HepG2 (cell line): ENCODE data around the gene SOX9. TPM values are rescaled to one million over a fixed set of nuclear protein-coding genes. Genes with fewer than 3 reads are reported as not detected.
A peak's percentile ranks its signal among the peaks of the same experiment; 100 is the strongest.

Experiments used
- DDIT3 ChIP-seq: sonication (generic); formaldehyde crosslinking; IDR thresholded peaks from 2 replicates; pipeline ENCODE4 v1.4.0; 2020; ENCODE audit warnings: mild to moderate bottlenecking, missing genetic modification reagents
- E2F1 ChIP-seq: sonication (generic); formaldehyde crosslinking; IDR thresholded peaks from 2 replicates; pipeline ENCODE4 v1.5.0; 2020; ENCODE audit warnings: missing genetic modification reagents
- EP300 ChIP-seq, 3 experiments: sonication (generic) in 1 of 3; formaldehyde crosslinking in 1 of 3; IDR thresholded peaks; 2 replicates each; pipeline versions ENCODE4 v1.5.1 to v1.6.1; 2011 to 2020; ENCODE audit warnings: low read depth in 2 of 3, low read length in 2 of 3, borderline replicate concordance in 1 of 3, improper control_type of control experiment in 1 of 3, mild to moderate bottlenecking in 1 of 3, missing genetic modification reagents in 1 of 3, moderate library complexity in 1 of 3
- HNF4G ChIP-seq, 2 experiments: sonication (generic) in 1 of 2; formaldehyde crosslinking in 1 of 2; IDR thresholded peaks; 2 replicates each; pipeline versions ENCODE4 v1.4.0 to v1.6.1; 2011 to 2020; ENCODE audit warnings: borderline replicate concordance in 2 of 2, low read depth in 2 of 2, mild to moderate bottlenecking in 2 of 2, low read length in 1 of 2, missing genetic modification reagents in 1 of 2, moderate library complexity in 1 of 2
- HOXA5 ChIP-seq: sonication (generic); formaldehyde crosslinking; IDR thresholded peaks from 2 replicates; pipeline ENCODE4 v1.4.0; 2020; ENCODE audit warnings: missing genetic modification reagents
- KAT8 ChIP-seq: IDR thresholded peaks from 2 replicates; pipeline ENCODE4 v1.6.1; 2016; ENCODE audit warnings: missing genetic modification reagents, missing compliant biosample characterization
- KLF15 ChIP-seq: sonication (generic); formaldehyde crosslinking; IDR thresholded peaks from 2 replicates; pipeline ENCODE4 v1.8.1; 2023; ENCODE audit warnings: borderline replicate concordance, mild to moderate bottlenecking, inconsistent platforms, missing genetic modification reagents, mixed read lengths
- MAF1 ChIP-seq: sonication (generic); formaldehyde crosslinking; IDR thresholded peaks from 2 replicates; pipeline ENCODE4 v1.5.0; 2020; ENCODE audit warnings: missing genetic modification reagents, borderline replicate concordance
- MYPOP ChIP-seq: sonication (generic); formaldehyde crosslinking; IDR thresholded peaks from 2 replicates; pipeline ENCODE4 v1.8.1; 2023; ENCODE audit warnings: mild to moderate bottlenecking, moderate library complexity, missing genetic modification reagents
- NCOA2 ChIP-seq: sonication (generic); formaldehyde crosslinking; IDR thresholded peaks from 2 replicates; pipeline ENCODE4 v1.8.0; 2022; ENCODE audit warnings: inconsistent platforms
- NFYB ChIP-seq: sonication (generic); formaldehyde crosslinking; IDR thresholded peaks from 2 replicates; pipeline ENCODE4 v1.4.0; 2020; ENCODE audit warnings: missing genetic modification reagents
- NR2F1 ChIP-seq, 2 experiments: fragments of 450-650 bp in 1 of 2; formaldehyde crosslinking in 1 of 2; IDR thresholded peaks; 2 replicates each; pipeline versions ENCODE4 v1.5.0 to v1.6.1; 2016 to 2020; ENCODE audit warnings: mild to moderate bottlenecking in 1 of 2, missing compliant biosample characterization in 1 of 2, missing genetic modification reagents in 1 of 2, moderate library complexity in 1 of 2
- ONECUT2 ChIP-seq: sonication (generic); formaldehyde crosslinking; IDR thresholded peaks from 2 replicates; pipeline ENCODE4 v1.4.0; 2020; ENCODE audit warnings: missing genetic modification reagents
- SALL1 ChIP-seq: sonication (generic); formaldehyde crosslinking; IDR thresholded peaks from 2 replicates; pipeline ENCODE4 v1.8.0; 2022; ENCODE audit warnings: mild to moderate bottlenecking, missing genetic modification reagents
- SIX1 ChIP-seq: sonication (generic); formaldehyde crosslinking; IDR thresholded peaks from 2 replicates; pipeline ENCODE4 v1.4.0; 2020; ENCODE audit warnings: missing genetic modification reagents, borderline replicate concordance
- SRSF4 ChIP-seq: fragments of 200-400 bp; formaldehyde crosslinking; IDR thresholded peaks from one replicate; pipeline ENCODE4 v1.6.1; 2018; ENCODE audit warnings: mild to moderate bottlenecking, low read depth, low read length, moderate library complexity; ENCODE audit not compliant: poor library complexity, severe bottlenecking
- TBX3 ChIP-seq: fragments of 450-650 bp; IDR thresholded peaks from 2 replicates; pipeline ENCODE4 v1.6.1; 2017; ENCODE audit warnings: antibody characterized with exemption, mild to moderate bottlenecking, inconsistent platforms, borderline replicate concordance
- ZBTB21 ChIP-seq: sonication (generic); formaldehyde crosslinking; IDR thresholded peaks from 2 replicates; pipeline ENCODE4 v1.4.0; 2020; ENCODE audit warnings: missing genetic modification reagents
- ZNF180 ChIP-seq: sonication (generic); formaldehyde crosslinking; IDR thresholded peaks from 2 replicates; pipeline ENCODE4 v1.4.0; 2020; ENCODE audit warnings: low read depth, missing genetic modification reagents, borderline replicate concordance
- ZNF205 ChIP-seq: IDR thresholded peaks from 2 replicates; pipeline ENCODE4 v1.6.1; 2018; ENCODE audit warnings: missing biosample characterization, missing genetic modification reagents
- ZNF207 ChIP-seq: fragments of 450-650 bp; IDR thresholded peaks from 2 replicates; pipeline ENCODE4 v1.6.1; 2016; ENCODE audit warnings: antibody characterized with exemption, borderline replicate concordance
- ZNF224 ChIP-seq: sonication (generic); formaldehyde crosslinking; IDR thresholded peaks from 2 replicates; pipeline ENCODE4 v1.5.0; 2020; ENCODE audit warnings: mild to moderate bottlenecking, missing genetic modification reagents
- ZNF282 ChIP-seq: fragments of 450-650 bp; IDR thresholded peaks from 2 replicates; pipeline ENCODE4 v1.6.1; 2018; ENCODE audit not compliant: partially characterized antibody
- ZNF589 ChIP-seq: sonication (generic); formaldehyde crosslinking; conservative IDR thresholded peaks from 2 replicates; pipeline ENCODE4 v1.8.0; 2022; ENCODE audit warnings: mild to moderate bottlenecking, moderate library complexity, missing genetic modification reagents
- ZNF672 ChIP-seq: sonication (generic); formaldehyde crosslinking; IDR thresholded peaks from 2 replicates; pipeline ENCODE4 v1.8.1; 2022; ENCODE audit warnings: missing genetic modification reagents
- ZNF709 ChIP-seq: sonication (generic); formaldehyde crosslinking; IDR thresholded peaks from 2 replicates; pipeline ENCODE4 v1.5.0; 2020; ENCODE audit warnings: mild to moderate bottlenecking, missing genetic modification reagents
- ZNF737 ChIP-seq: sonication (generic); formaldehyde crosslinking; IDR thresholded peaks from 2 replicates; pipeline ENCODE4 v1.5.0; 2020; ENCODE audit warnings: missing genetic modification reagents, mild to moderate bottlenecking, borderline replicate concordance
- ZNF878 ChIP-seq: sonication (generic); formaldehyde crosslinking; IDR thresholded peaks from 2 replicates; pipeline ENCODE4 v1.8.1; 2023; ENCODE audit warnings: mild to moderate bottlenecking, missing genetic modification reagents, moderate library complexity
- polyA plus RNA-seq, 8 experiments: library from polyadenylated mRNA; depleted of rRNA in 3 of 8; stranded (reverse) in 7 of 8; unstranded in 1 of 8; fragments of >200 nt; fragmentation: Illumina TruSeq in 4 of 8; extraction: Trizol in 4 of 8; gene quantifications; 2 replicates each; pipeline versions ENCODE4 v1.2.1 to v1.2.3, GENCODE V29; 2011 to 2016; ENCODE audit warnings: low read depth in 4 of 8, missing spikeins in 1 of 8, mixed read lengths in 1 of 8; ENCODE audit not compliant: insufficient read depth in 1 of 8
- total RNA-seq, 5 experiments: library from RNA; depleted of rRNA; stranded (reverse); fragments of >200 nt; fragmentation: Illumina TruSeq; extraction: Trizol; gene quantifications; 2 replicates each; pipeline ENCODE4 v1.2.3, GENCODE V29; 2016; ENCODE audit warnings: low read depth in 1 of 5

SOX9 gene
- total and polyA plus RNA-seq, 2 of the 13 experiments (the other 11 are each of a cell fraction or from before 2014, with no cell fraction given) = 16.1 to 27.6 TPM

GRCh38 chr17:72120642-72121163, at the start of gene SOX9 (continued):
- TF ChIP-seq NFYB (CRISPR knock-in tag) (peak; percentile 77), KAT8 (CRISPR knock-in tag) (peak; percentile 58; the same call in 1 of the 2 replicates), HOXA5 (CRISPR knock-in tag) (peak; percentile 93), TBX3 (no peak), ZNF207 (no peak), NR2F1 (CRISPR knock-in tag; IDR thresholded peaks at IDR 0.05) (no peak), ZNF589 (CRISPR knock-in tag) (no peak), DDIT3 (CRISPR knock-in tag) (no peak), ZNF709 (CRISPR knock-in tag) (peak; percentile 72; the same call in 1 of the 2 replicates), ZNF282 (no peak), ONECUT2 (CRISPR knock-in tag) (0 out of 2 replicates have a peak, but pooled peaks have one; percentile 27), ZNF205 (CRISPR knock-in tag) (no peak), EP300 (IDR thresholded peaks at IDR 0.05; ENCODE audit: low read depth in 2 of 2, low read length in 2 of 2) (no peak), EP300 (CRISPR knock-in tag; IDR thresholded peaks at IDR 0.05; ENCODE audit: borderline replicate concordance) (no peak), ZNF180 (CRISPR knock-in tag) (no peak), SALL1 (CRISPR knock-in tag) (peak; percentile 62; the same call in 1 of the 2 replicates), NCOA2 (peak; percentile 41; the same call in 1 of the 2 replicates), ZNF737 (CRISPR knock-in tag) (no peak), E2F1 (CRISPR knock-in tag) (peak; percentile 67; the same call in 1 of the 2 replicates), ZBTB21 (no peak), KLF15 (CRISPR knock-in tag) (no peak), HNF4G (IDR thresholded peaks at IDR 0.05; ENCODE audit: borderline replicate concordance, low read depth, low read length) (peak; percentile 1; the same call in 1 of the 2 replicates), HNF4G (CRISPR knock-in tag; IDR thresholded peaks at IDR 0.05; ENCODE audit: borderline replicate concordance, low read depth) (no peak), SRSF4 (no peak), SIX1 (CRISPR knock-in tag) (peak; percentile 52; the same call in 1 of the 2 replicates), MYPOP (CRISPR knock-in tag) (peak; percentile 32; the same call in 1 of the 2 replicates), ZNF672 (no peak), ZNF878 (CRISPR knock-in tag) (peak; percentile 92), MAF1 (CRISPR knock-in tag) (0 out of 2 replicates have a peak, but pooled peaks have one; percentile 22), ZNF224 (0 out of 2 replicates have a peak, but pooled peaks have one; percentile 10)
